Activated T-cell treated with anti-CD3 and anti-CD28 coated beads, Interleukin-2, amount 50 U/mL, for 4 hours (primary cell): ENCODE results near the gene TUB. TPM values are rescaled to one million over a fixed set of nuclear protein-coding genes. Genes with fewer than 3 reads are reported as not detected.

Experiments used
- ATAC-seq, 2 donors: fragments of 200-7000 bp; cut with Tn5 transposase; one replicate each; pipeline ENCODE4 v1.10.0; 2021
- DNase-seq: peaks from one replicate; pipeline ENCODE4 v3.0.0-alpha.2; 2020
- H3K27me3 Mint-ChIP-seq: one replicate; pipeline ENCODE4 v1.8.0; 2021; ENCODE audit warnings: low read depth, mixed read lengths
- H3K36me3 Mint-ChIP-seq: one replicate; pipeline ENCODE4 v1.8.0; 2022; ENCODE audit warnings: mixed read lengths; ENCODE audit not compliant: insufficient read depth
- H3K4me1 Mint-ChIP-seq: one replicate; pipeline ENCODE4 v1.8.0; 2021; ENCODE audit warnings: low read depth, mixed read lengths
- H3K4me3 Mint-ChIP-seq: one replicate; pipeline ENCODE4 v1.8.0; 2021; ENCODE audit warnings: mild to moderate bottlenecking, moderate library complexity, mixed read lengths
- H3K9me3 Mint-ChIP-seq: one replicate; pipeline ENCODE4 v1.8.0; 2021; ENCODE audit warnings: mixed read lengths
- total RNA-seq, 3 donors: library from RNA; stranded (reverse); gene quantifications; one replicate each; pipeline ENCODE4 v1.2.1, GENCODE V29; 2021

The TUB gene
- total RNA-seq, 3 donors from 2014 or later: 0.14 to 0.43 (median 0.32) TPM

GRCh38 chr11:8109675-8110074 is 28.7 kb downstream of the TUB start:
- no peaks in the 10 kb centered on the region for H3K4me1 Mint-ChIP-seq
- no peak overlapping the region for H3K4me3 Mint-ChIP-seq
- ATAC-seq (no peak), DNase-seq (no peak)
- peaks cover 15% of the 10 kb centered on the region for H3K36me3 Mint-ChIP-seq
- no peaks in the 10 kb centered on the region for H3K27me3 Mint-ChIP-seq
- peaks cover 3% of the 10 kb centered on the region for H3K9me3 Mint-ChIP-seq

GRCh38 chr11:8110396-8110795 is 29.4 kb downstream of the TUB start:
- peaks cover 8% of the 10 kb centered on the region for H3K9me3 Mint-ChIP-seq
- DNase-seq: no peak
- no peaks in the 10 kb centered on the region for H3K27me3 Mint-ChIP-seq
- H3K4me3 Mint-ChIP-seq: no peak overlapping the region
- no peak for ATAC-seq
- H3K36me3 Mint-ChIP-seq: peaks cover 20% of the 10 kb centered on the region
- H3K4me1 Mint-ChIP-seq: no peaks in the 10 kb centered on the region

GRCh38 chr11:8111636-8112035 is 30.6 kb downstream of the TUB start:
- peaks cover 16% of the 10 kb centered on the region for H3K9me3 Mint-ChIP-seq
- no peaks in the 10 kb centered on the region for H3K4me1 Mint-ChIP-seq
- H3K36me3 Mint-ChIP-seq: peaks cover 21% of the 10 kb centered on the region
- no peak for DNase-seq
- ATAC-seq: no peak
- no peak overlapping the region for H3K4me3 Mint-ChIP-seq
- H3K27me3 Mint-ChIP-seq: no peaks in the 10 kb centered on the region

GRCh38 chr11:8122173-8122764 is 41.3 kb downstream of the TUB start:
- H3K27me3 Mint-ChIP-seq: no peaks in the 10 kb centered on the region
- H3K9me3 Mint-ChIP-seq: no peaks in the 10 kb centered on the region
- peaks cover 20% of the 10 kb centered on the region for H3K36me3 Mint-ChIP-seq
- H3K4me3 Mint-ChIP-seq: no peak overlapping the region
- ATAC-seq (no peak), DNase-seq (no peak)
- no peaks in the 10 kb centered on the region for H3K4me1 Mint-ChIP-seq

GRCh38 chr11:8126649-8127289 is 45.8 kb downstream of the TUB start:
- Mint-ChIP-seq H3K9me3 (no peaks in the 10 kb centered on the region), H3K36me3 (peaks cover 8% of the 10 kb centered on the region), H3K4me3 (no peak overlapping the region), H3K4me1 (no peaks in the 10 kb centered on the region), H3K27me3 (no peaks in the 10 kb centered on the region)
- DNase-seq (no peak), ATAC-seq (no peak)

GRCh38 chr11:8127447-8127846 is 46.4 kb downstream of the TUB start:
- H3K27me3 Mint-ChIP-seq: no peaks in the 10 kb centered on the region
- no peak for DNase-seq
- no peaks in the 10 kb centered on the region for H3K9me3 Mint-ChIP-seq
- ATAC-seq: no peak
- peaks cover 8% of the 10 kb centered on the region for H3K36me3 Mint-ChIP-seq
- H3K4me1 Mint-ChIP-seq: no peaks in the 10 kb centered on the region
- H3K4me3 Mint-ChIP-seq: no peak overlapping the region

- H3K4me3 Mint-ChIP-seq: no peak overlapping the region
- H3K36me3 Mint-ChIP-seq: peaks cover 13% of the 10 kb centered on the region
- H3K4me1 Mint-ChIP-seq: no peaks in the 10 kb centered on the region
- H3K9me3 Mint-ChIP-seq: no peaks in the 10 kb centered on the region
- ATAC-seq (no peak), DNase-seq (no peak)
- no peaks in the 10 kb centered on the region for H3K27me3 Mint-ChIP-seq
Observed at GRCh38 chr11:8138526-8138925, 57.5 kb downstream of the TUB start.

- no peak overlapping the region for H3K4me3 Mint-ChIP-seq
- no peaks in the 10 kb centered on the region for H3K27me3 Mint-ChIP-seq
- H3K9me3 Mint-ChIP-seq: no peaks in the 10 kb centered on the region
- DNase-seq (no peak), ATAC-seq (no peak)
- H3K4me1 Mint-ChIP-seq: peaks cover 2% of the 10 kb centered on the region
- peaks cover 5% of the 10 kb centered on the region for H3K36me3 Mint-ChIP-seq
Observed at GRCh38 chr11:8149726-8150125, 68.7 kb downstream of the TUB start.

Other genes starting within 250 kb of the TUB start
- not detected for gene OR10A6, start 149.9 kb upstream of the TUB start, total RNA-seq
- gene OR10A3, start 139.5 kb upstream of the TUB start, total RNA-seq: not detected
- not detected for gene NLRP10, start 115.8 kb upstream of the TUB start, total RNA-seq
- 100 to 1,000 TPM; 336 to 429 (median 342) TPM for gene EIF3F, start 93.9 kb upstream of the TUB start, total RNA-seq
- 10 to 100 TPM; 14.5 to 16.6 (median 15.2) TPM for gene RIC3, start 87.8 kb downstream of the TUB start, total RNA-seq
- gene LMO1, start 182.7 kb downstream of the TUB start, total RNA-seq: not detected